ENCODE measurements around the gene FCHO1.

Gene FCHO1

DNA sequence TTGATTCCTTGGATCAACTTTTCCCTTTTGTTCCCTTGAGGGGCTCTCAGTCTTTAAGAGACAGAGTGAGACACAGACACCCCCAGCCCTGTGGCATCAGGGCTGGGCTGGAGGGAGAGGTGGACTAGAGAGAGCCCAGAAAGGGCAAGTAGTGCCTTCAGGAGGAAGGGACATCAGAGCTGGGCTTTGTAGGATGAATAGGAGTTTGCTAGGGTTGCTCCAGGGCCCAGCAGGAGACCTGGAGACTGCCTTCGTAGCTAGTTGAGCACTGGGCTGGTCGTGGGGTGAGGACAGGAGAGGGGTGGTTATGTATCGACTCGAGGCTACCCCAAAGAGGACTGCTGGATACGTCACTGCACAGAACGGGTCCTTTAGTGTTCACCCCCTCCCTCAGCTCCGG is 26.6 kb upstream of the FCHO1 start:
- Mint-ChIP-seq H3K27ac (no peak overlapping the region), H3K36me3 (ENCODE audit: low read depth) (peaks cover 77% of the 10 kb centered on the region), H3K4me1 (ENCODE audit: low read depth) (peaks cover 37% of the 10 kb centered on the region), H3K4me3 (no peak overlapping the region), H3K27me3 (no peaks in the 10 kb centered on the region), H3K9me3 (no peaks in the 10 kb centered on the region)
- DNase-seq = no peak

DNA sequence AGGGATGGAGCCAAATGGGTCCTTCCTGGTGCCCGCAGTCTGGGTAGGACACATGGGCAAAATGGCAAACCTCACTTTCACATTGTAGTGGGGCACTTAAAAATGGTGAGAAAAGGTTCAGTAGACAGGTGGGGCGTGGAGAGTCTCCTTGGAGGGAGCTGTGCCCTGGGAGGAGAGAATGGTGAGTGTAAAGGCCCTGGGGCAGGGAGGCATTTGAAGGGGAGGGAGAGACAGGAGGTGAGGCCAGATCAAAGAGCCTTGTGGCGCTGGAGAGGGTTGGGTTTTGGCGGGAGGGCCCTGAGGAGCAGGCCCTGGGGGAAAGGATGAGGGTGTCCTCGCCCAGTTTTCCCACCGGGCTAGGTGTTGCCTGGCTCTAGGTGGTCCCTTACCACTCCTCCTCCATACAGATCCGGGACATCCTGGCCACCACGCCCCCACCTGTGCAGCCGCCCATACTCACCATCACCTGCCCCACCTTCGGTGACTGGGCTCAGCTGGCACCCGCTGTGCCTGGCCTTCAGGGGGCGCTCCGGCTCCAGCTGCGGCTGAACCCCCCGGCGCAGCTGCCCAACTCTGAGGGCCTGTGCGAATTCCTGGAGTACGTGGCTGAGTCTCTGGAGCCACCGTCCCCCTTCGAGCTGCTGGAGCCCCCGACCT is 25.7 kb upstream of the FCHO1 start:
- Mint-ChIP-seq H3K27ac (no peak overlapping the region), H3K4me3 (no peak overlapping the region), H3K4me1 (ENCODE audit: low read depth) (peaks cover 39% of the 10 kb centered on the region), H3K9me3 (no peaks in the 10 kb centered on the region), H3K27me3 (no peaks in the 10 kb centered on the region), H3K36me3 (ENCODE audit: low read depth) (peaks cover 78% of the 10 kb centered on the region)
- DNase-seq = no peak

- Mint-ChIP-seq H3K9me3 (no peaks in the 10 kb centered on the region), H3K36me3 (ENCODE audit: low read depth) (peaks cover 80% of the 10 kb centered on the region), H3K4me1 (ENCODE audit: low read depth) (peaks cover 37% of the 10 kb centered on the region), H3K27me3 (no peaks in the 10 kb centered on the region), H3K27ac (no peak overlapping the region), H3K4me3 (no peak overlapping the region)
- DNase-seq = no peak
Observed at GRCh38 chr19:17726136-17726741, 25.0 kb upstream of the FCHO1 start.

DNA sequence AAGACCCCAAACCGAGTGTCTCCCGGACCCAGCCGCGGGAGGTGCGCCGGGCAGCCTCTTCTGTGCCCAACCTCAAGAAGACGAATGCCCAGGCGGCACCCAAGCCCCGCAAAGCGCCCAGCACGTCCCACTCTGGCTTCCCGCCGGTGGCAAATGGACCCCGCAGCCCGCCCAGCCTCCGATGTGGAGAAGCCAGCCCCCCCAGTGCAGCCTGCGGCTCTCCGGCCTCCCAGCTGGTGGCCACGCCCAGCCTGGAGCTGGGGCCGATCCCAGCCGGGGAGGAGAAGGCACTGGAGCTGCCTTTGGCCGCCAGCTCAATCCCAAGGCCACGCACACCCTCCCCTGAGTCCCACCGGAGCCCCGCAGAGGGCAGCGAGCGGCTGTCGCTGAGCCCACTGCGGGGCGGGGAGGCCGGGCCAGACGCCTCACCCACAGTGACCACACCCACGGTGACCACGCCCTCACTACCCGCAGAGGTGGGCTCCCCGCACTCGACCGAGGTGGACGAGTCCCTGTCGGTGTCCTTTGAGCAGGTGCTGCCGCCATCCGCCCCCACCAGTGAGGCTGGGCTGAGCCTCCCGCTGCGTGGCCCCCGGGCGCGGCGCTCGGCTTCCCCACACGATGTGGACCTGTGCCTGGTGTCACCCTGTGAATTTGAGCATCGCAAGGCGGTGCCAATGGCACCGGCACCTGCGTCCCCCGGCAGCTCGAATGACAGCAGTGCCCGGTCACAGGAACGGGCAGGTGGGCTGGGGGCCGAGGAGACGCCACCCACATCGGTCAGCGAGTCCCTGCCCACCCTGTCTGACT is 24.1 kb upstream of the FCHO1 start:
- no peak for DNase-seq
- Mint-ChIP-seq H3K36me3 (ENCODE audit: low read depth) (peaks cover 80% of the 10 kb centered on the region), H3K4me1 (ENCODE audit: low read depth) (peaks cover 32% of the 10 kb centered on the region), H3K4me3 (no peak overlapping the region), H3K9me3 (no peaks in the 10 kb centered on the region), H3K27me3 (no peaks in the 10 kb centered on the region), H3K27ac (no peak overlapping the region)

DNA sequence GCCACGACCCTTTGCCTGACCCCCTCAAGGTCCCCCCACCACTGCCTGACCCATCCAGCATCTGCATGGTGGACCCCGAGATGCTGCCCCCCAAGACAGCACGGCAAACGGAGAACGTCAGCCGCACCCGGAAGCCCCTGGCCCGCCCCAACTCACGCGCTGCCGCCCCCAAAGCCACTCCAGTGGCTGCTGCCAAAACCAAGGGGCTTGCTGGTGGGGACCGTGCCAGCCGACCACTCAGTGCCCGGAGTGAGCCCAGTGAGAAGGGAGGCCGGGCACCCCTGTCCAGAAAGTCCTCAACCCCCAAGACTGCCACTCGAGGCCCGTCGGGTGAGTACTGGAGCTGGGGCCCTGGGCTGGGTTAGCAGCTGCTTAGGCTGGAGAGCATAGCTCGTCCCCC is 23.4 kb upstream of the FCHO1 start:
- H3K4me3 Mint-ChIP-seq = no peak overlapping the region
- peaks cover 85% of the 10 kb centered on the region for H3K36me3 Mint-ChIP-seq (ENCODE audit: low read depth)
- H3K4me1 Mint-ChIP-seq (ENCODE audit: low read depth) = peaks cover 34% of the 10 kb centered on the region
- H3K9me3 Mint-ChIP-seq = no peaks in the 10 kb centered on the region
- DNase-seq = no peak
- no peak overlapping the region for H3K27ac Mint-ChIP-seq
- H3K27me3 Mint-ChIP-seq = no peaks in the 10 kb centered on the region

DNA sequence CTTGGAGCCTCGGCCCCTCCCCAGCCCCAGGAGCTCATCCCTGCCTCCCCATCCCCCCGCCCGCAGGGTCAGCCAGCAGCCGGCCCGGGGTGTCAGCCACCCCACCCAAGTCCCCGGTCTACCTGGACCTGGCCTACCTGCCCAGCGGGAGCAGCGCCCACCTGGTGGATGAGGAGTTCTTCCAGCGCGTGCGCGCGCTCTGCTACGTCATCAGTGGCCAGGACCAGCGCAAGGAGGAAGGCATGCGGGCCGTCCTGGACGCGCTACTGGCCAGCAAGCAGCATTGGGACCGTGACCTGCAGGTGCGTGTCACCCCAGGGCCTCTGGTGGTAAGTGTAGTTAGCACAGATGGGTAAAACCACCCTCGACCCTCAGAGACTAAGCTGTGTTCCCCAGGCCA is 18.1 kb upstream of the FCHO1 start:
- Mint-ChIP-seq H3K4me1 (ENCODE audit: low read depth) (peaks cover 28% of the 10 kb centered on the region), H3K4me3 (no peak overlapping the region), H3K27me3 (no peaks in the 10 kb centered on the region), H3K27ac (no peak overlapping the region), H3K9me3 (no peaks in the 10 kb centered on the region), H3K36me3 (ENCODE audit: low read depth) (peaks cover 92% of the 10 kb centered on the region)
- no peak for DNase-seq

GRCh38 chr19:17734146-17734545 is 17.1 kb upstream of the FCHO1 start:
- H3K4me1 Mint-ChIP-seq (ENCODE audit: low read depth) = peaks cover 27% of the 10 kb centered on the region
- peaks cover 89% of the 10 kb centered on the region for H3K36me3 Mint-ChIP-seq (ENCODE audit: low read depth)
- no peaks in the 10 kb centered on the region for H3K27me3 Mint-ChIP-seq
- no peak for DNase-seq
- H3K27ac Mint-ChIP-seq = no peak overlapping the region
- H3K9me3 Mint-ChIP-seq = no peaks in the 10 kb centered on the region
- H3K4me3 Mint-ChIP-seq = no peak overlapping the region

- no peak for DNase-seq
- Mint-ChIP-seq H3K9me3 (no peaks in the 10 kb centered on the region), H3K36me3 (ENCODE audit: low read depth) (peaks cover 76% of the 10 kb centered on the region), H3K27me3 (no peaks in the 10 kb centered on the region), H3K4me1 (ENCODE audit: low read depth) (peaks cover 18% of the 10 kb centered on the region), H3K27ac (no peak overlapping the region), H3K4me3 (no peak overlapping the region)
Observed at GRCh38 chr19:17735410-17735809, 15.9 kb upstream of the FCHO1 start.

DNA sequence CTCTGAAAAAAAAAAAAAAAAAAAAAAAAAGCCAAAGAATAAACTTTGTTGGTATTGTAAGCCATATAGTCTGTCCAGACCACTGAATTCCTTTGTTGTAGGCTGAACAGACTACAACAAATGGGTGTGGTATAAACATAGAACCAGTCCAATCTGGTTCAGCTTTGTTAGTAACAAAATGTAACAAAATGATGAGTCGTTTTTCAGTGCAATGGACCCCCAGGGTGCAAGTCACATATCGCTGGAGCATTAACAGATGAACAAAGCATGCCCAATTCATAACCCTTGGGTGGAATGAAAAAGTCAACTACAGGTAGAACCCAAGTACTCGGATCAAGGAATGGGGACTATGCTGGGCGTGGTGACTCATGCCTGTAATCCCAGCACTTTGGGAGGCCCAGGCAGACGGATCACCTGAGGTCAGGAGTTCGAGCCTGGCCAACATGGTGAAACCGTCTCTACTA is 13.6 kb upstream of the FCHO1 start:
- no peaks in the 10 kb centered on the region for H3K27me3 Mint-ChIP-seq
- DNase-seq = no peak
- no peak overlapping the region for H3K27ac Mint-ChIP-seq
- H3K36me3 Mint-ChIP-seq (ENCODE audit: low read depth) = peaks cover 56% of the 10 kb centered on the region
- no peak overlapping the region for H3K4me3 Mint-ChIP-seq
- H3K9me3 Mint-ChIP-seq = no peaks in the 10 kb centered on the region
- H3K4me1 Mint-ChIP-seq (ENCODE audit: low read depth) = peaks cover 5% of the 10 kb centered on the region

DNA sequence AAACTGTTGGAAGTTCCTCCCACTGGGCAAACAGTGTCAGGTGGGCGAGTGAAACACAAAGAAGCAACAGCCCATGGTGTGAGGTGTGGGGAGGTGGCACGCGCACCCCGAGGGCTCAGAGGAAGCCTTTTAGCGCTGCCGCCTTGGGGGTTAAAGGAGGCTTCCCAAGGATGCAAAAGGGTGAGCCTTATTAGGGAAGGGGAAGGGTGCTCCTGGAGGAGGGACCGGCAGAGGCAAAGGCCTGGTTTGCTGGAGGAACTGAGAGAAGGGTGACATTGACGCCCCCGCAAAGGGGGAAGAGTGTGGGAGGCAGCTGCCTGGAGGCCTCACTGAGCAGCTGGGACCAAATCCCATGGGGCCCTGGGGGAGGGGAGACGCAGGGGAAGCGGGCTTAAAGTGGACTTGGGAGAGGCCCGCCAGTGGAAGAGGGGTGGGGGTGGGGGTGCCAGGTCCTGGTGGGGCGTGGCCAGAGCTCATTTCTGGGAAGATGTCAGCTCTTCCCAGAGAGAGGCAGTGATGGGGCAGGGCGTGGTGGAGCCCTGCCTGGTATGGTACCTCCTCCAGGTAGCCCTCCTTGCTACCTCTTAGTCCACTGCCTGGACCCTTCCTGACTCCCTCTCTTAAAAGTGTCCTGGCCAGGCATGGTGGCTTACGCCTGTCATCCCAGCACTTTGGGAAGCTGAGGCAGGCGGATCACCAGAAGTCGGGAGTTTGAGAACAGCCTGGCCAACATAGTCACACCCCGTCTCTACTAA is 12.0 kb upstream of the FCHO1 start:
- peaks cover 42% of the 10 kb centered on the region for H3K36me3 Mint-ChIP-seq (ENCODE audit: low read depth)
- DNase-seq = no peak
- H3K9me3 Mint-ChIP-seq = no peaks in the 10 kb centered on the region
- H3K27me3 Mint-ChIP-seq = no peaks in the 10 kb centered on the region
- H3K4me1 Mint-ChIP-seq (ENCODE audit: low read depth) = peaks cover 8% of the 10 kb centered on the region
- no peak overlapping the region for H3K4me3 Mint-ChIP-seq
- peak overlapping the region; percentile 33 for H3K27ac Mint-ChIP-seq

GRCh38 chr19:17741456-17741855 is 9.8 kb upstream of the FCHO1 start:
- DNase-seq = no peak
- Mint-ChIP-seq H3K9me3 (no peaks in the 10 kb centered on the region), H3K27me3 (no peaks in the 10 kb centered on the region), H3K4me3 (no peak overlapping the region), H3K27ac (peak overlapping the region; percentile 37), H3K36me3 (ENCODE audit: low read depth) (peaks cover 22% of the 10 kb centered on the region), H3K4me1 (ENCODE audit: low read depth) (peaks cover 9% of the 10 kb centered on the region)

DNA sequence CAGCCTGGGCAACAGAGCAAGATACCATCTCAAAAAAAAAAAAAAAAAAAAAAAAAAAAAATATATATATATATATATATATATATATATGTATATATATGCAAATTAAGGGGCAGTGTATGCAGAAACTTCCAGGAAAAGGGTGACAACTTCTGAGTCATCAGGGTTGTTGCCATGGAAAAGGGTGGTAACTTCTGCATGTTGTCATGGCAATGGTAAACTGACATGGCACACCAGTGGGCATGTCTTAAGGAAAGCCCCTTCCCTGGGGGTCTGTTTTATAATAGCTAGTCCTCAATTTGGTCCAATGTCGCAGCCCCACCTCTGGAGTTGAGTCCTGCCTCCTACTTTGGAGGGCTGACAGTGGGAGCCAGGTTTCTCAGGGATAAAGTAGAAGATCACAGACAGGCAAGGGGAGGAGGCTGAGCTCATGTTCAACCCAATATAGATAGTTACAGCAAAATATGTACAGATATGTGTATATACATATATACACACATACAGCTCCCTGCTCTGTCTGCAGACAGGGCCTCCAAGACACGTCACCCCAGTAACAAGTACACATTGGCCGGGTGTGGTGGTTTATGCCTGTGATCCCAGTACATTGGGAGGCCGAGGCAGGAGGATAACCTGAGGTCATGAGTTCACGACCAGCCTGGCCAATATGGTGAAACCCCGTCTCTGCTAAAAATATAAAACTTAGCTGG is 7.2 kb upstream of the FCHO1 start:
- no peaks in the 10 kb centered on the region for H3K27me3 Mint-ChIP-seq
- peaks cover 22% of the 10 kb centered on the region for H3K4me1 Mint-ChIP-seq (ENCODE audit: low read depth)
- no peak overlapping the region for H3K4me3 Mint-ChIP-seq
- no peak for DNase-seq
- H3K36me3 Mint-ChIP-seq (ENCODE audit: low read depth) = peaks cover 2% of the 10 kb centered on the region
- no peaks in the 10 kb centered on the region for H3K9me3 Mint-ChIP-seq
- peak overlapping the region; percentile 30 for H3K27ac Mint-ChIP-seq

GRCh38 chr19:17747205-17748098 is 3.8 kb upstream of the FCHO1 start:
- DNase-seq = peak; percentile 95
- Mint-ChIP-seq H3K4me1 (ENCODE audit: low read depth) (peaks cover 46% of the 10 kb centered on the region), H3K27ac (peak overlapping the region; percentile 84), H3K27me3 (no peaks in the 10 kb centered on the region), H3K36me3 (ENCODE audit: low read depth) (peaks cover 10% of the 10 kb centered on the region), H3K9me3 (no peaks in the 10 kb centered on the region), H3K4me3 (peak overlapping the region; percentile 86)
